OCI-LY3 (cell line): ENCODE data around the gene CSTA.

Experiments
- H2AFZ ChIP-seq: fragments of 200-600, 300-600 bp; shearing (Covaris generic); 2 replicates; pipeline ENCODE4 v1.6.0; 2014; ENCODE audit warnings: antibody characterized with exemption, low read depth, low read length
- H3K27ac ChIP-seq: fragments of 200-600, 300-600 bp; sonication (generic); 2 replicates; pipeline ENCODE4 v1.5.1; 2014; ENCODE audit warnings: mild to moderate bottlenecking, low read length, moderate library complexity, mixed read lengths
- H3K27me3 ChIP-seq: fragments of 200-600, 300-600 bp; sonication (generic); 2 replicates; pipeline ENCODE4 v1.6.1; 2014; ENCODE audit warnings: low read depth, low read length, mixed read lengths
- H3K36me3 ChIP-seq: fragments of 200-600, 300-600 bp; sonication (generic); replicated peaks from 2 replicates; pipeline ENCODE3; 2014; ENCODE audit warnings: low read depth, low read length, mixed read lengths
- H3K4me1 ChIP-seq: fragments of 300-600, 200-600 bp; sonication (generic); 2 replicates; pipeline ENCODE4 v1.6.1; 2014; ENCODE audit warnings: low read length, mixed read lengths
- H3K4me2 ChIP-seq: fragments of 200-600, 300-600 bp; sonication (generic); 2 replicates; pipeline ENCODE4 v1.6.1; 2014; ENCODE audit warnings: low read length, mixed read lengths
- H3K4me3 ChIP-seq: fragments of 300-600, 200-600 bp; sonication (generic); 2 replicates; pipeline ENCODE4 v1.5.1; 2014; ENCODE audit warnings: antibody characterized with exemption, mild to moderate bottlenecking, low read length, moderate library complexity
- H3K79me2 ChIP-seq: fragments of 300-600, 200-600 bp; shearing (Covaris generic); 2 replicates; pipeline ENCODE4 v1.6.1; 2014; ENCODE audit warnings: mild to moderate bottlenecking, low read length, mixed read lengths
- H3K9ac ChIP-seq: fragments of 300-600, 200-600 bp; shearing (Covaris generic); 2 replicates; pipeline ENCODE4 v1.6.0; 2014; ENCODE audit warnings: mild to moderate bottlenecking, low read length, moderate library complexity
- H3K9me3 ChIP-seq: fragments of 200-600, 300-600 bp; shearing (Covaris generic); 2 replicates; pipeline ENCODE4 v1.6.1; 2014; ENCODE audit warnings: low read length, mixed read lengths; ENCODE audit not compliant: insufficient read depth
- H4K20me1 ChIP-seq: fragments of 200-600, 300-600 bp; sonication (generic); 2 replicates; pipeline ENCODE4 v1.6.1; 2016; ENCODE audit warnings: low read length, mixed read lengths; ENCODE audit not compliant: insufficient read depth
- EZH2phosphoT487 ChIP-seq: fragments of 200-600 bp; shearing (Covaris generic); IDR thresholded peaks from 2 replicates; pipeline ENCODE4 v1.6.1; 2018; ENCODE audit warnings: antibody characterized with exemption, mixed run types, low read depth
- TF ChIP-seq, protein P1 (sequence below): fragments of 200-600, 300-600 bp; sonication (generic); IDR thresholded peaks from 2 replicates; pipeline ENCODE4 v1.5.1; 2014; ENCODE audit warnings: antibody characterized with exemption, low read length, low read depth

CSTA gene

DNA sequence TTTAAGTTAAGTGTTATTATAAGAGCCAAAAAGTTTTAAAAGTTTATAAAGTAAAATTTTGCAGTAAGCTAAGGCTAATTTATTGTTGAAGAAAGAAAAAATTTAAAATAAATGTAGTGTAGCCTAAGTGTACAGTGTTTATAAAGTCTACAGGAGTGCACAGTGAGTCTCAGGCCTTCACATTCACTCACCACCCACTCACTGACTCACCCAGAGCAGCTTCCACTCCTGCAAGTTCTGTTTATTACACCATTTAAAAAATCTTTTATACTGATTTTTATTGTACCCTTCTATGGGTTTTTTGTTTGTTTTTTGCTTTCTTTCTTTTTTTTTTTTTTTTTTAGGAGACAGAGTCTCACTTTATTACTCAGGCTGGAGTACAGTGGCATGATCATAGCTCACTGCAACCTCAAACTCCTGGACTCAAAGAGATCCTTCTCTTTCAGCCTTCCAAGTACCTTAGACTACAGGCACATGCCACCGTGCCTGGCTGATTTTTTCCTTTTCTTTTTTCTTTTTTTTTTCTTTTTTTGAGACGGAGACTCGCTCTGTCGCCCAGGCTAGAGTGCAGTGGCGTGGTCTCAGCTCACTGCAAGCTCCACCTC, 25.9 kb downstream of the CSTA start:
- Histone ChIP-seq H3K27ac (no peak overlapping the region), H2AFZ (no peak overlapping the region), H3K4me3 (no peak overlapping the region), H4K20me1 (no peaks in the 10 kb centered on the region), H3K36me3 (no peaks in the 10 kb centered on the region), H3K4me2 (no peak overlapping the region), H3K27me3 (no peaks in the 10 kb centered on the region), H3K9ac (no peak overlapping the region), H3K9me3 (no peaks in the 10 kb centered on the region), H3K4me1 (no peaks in the 10 kb centered on the region), H3K79me2 (no peaks in the 10 kb centered on the region)
- no peak for TF ChIP-seq EZH2phosphoT487
- TF ChIP-seq, protein P1, sequence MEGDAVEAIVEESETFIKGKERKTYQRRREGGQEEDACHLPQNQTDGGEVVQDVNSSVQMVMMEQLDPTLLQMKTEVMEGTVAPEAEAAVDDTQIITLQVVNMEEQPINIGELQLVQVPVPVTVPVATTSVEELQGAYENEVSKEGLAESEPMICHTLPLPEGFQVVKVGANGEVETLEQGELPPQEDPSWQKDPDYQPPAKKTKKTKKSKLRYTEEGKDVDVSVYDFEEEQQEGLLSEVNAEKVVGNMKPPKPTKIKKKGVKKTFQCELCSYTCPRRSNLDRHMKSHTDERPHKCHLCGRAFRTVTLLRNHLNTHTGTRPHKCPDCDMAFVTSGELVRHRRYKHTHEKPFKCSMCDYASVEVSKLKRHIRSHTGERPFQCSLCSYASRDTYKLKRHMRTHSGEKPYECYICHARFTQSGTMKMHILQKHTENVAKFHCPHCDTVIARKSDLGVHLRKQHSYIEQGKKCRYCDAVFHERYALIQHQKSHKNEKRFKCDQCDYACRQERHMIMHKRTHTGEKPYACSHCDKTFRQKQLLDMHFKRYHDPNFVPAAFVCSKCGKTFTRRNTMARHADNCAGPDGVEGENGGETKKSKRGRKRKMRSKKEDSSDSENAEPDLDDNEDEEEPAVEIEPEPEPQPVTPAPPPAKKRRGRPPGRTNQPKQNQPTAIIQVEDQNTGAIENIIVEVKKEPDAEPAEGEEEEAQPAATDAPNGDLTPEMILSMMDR, result no peak

DNA sequence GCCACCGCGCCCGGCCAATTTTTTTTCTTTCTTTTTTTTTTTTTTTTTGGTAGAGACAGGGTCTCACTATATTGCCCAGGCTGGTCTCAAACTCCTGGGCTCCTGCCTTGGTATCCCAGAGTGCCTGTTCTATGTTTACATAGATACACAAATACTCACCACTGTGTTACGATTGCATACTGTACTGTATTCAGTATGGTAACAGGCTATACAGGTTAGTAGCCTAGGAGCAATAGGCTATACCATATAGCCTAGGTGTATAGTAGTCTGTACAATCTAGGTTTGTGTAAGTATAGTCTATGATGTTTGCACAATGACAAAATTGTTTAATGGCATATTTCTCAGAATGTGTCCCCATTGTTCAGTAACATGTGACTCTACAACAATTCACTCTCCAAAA, 26.6 kb downstream of the CSTA start:
- H3K9me3 ChIP-seq, result no peaks in the 10 kb centered on the region
- H3K27ac ChIP-seq, result no peak overlapping the region
- no peaks in the 10 kb centered on the region for H4K20me1 ChIP-seq
- no peak overlapping the region for H3K4me2 ChIP-seq
- H3K4me1 ChIP-seq, result no peaks in the 10 kb centered on the region
- TF ChIP-seq, protein P1, result no peak
- no peak for TF ChIP-seq EZH2phosphoT487
- no peaks in the 10 kb centered on the region for H3K79me2 ChIP-seq
- H3K36me3 ChIP-seq, result no peaks in the 10 kb centered on the region
- no peak overlapping the region for H3K9ac ChIP-seq
- H3K27me3 ChIP-seq, result no peaks in the 10 kb centered on the region
- no peak overlapping the region for H2AFZ ChIP-seq
- H3K4me3 ChIP-seq, result no peak overlapping the region

DNA sequence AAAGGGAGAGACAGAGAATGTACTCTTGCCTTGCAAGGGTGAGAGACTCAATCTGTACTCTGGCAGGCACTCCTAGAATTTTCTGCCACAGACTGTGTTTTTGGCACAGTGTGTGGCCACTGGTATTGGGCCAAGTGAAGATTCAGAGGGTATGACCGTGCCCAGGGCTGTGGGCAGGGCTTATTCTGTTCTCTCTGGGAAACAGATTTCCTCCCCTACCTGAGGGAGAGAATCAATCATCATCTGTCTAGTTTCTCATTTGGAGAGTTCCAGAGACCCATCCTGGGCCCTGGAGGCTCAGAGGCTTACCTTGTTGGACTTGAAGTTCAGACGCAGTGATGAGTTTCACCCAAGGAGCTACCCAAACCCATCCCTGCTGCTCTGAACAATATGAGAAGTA, 28.2 kb downstream of the CSTA start:
- no peak overlapping the region for H3K9ac ChIP-seq
- no peak overlapping the region for H3K4me3 ChIP-seq
- H3K27ac ChIP-seq, result no peak overlapping the region
- H3K36me3 ChIP-seq, result no peaks in the 10 kb centered on the region
- no peak overlapping the region for H2AFZ ChIP-seq
- H3K79me2 ChIP-seq, result no peaks in the 10 kb centered on the region
- no peak overlapping the region for H3K4me2 ChIP-seq
- no peaks in the 10 kb centered on the region for H3K9me3 ChIP-seq
- no peaks in the 10 kb centered on the region for H3K4me1 ChIP-seq
- no peaks in the 10 kb centered on the region for H3K27me3 ChIP-seq
- no peak for TF ChIP-seq EZH2phosphoT487
- TF ChIP-seq, protein P1, result no peak
- no peaks in the 10 kb centered on the region for H4K20me1 ChIP-seq

DNA sequence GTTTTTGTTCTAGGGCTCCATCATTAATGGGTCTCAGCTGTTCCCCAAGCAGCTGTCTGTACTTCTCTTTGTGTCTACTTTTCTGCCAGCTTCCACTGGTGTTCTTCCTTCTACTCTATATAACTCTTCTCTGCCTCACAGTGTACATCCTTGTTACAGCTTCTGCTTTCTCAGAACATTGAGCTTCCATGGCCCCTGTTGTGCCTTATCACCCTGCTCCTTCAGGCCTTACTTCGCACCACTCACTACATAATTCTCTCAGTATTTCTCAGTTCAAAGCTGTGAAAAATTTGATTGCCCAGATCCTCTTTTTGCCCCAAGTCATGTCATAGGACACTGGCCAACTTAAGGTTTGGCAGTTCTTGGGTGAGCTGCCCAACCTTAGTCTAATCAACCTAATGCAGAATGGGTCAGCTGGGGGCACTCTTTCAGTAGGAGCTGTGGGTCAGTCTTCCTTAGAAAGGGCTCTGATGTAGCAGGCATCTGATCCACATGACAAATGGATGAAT, 28.9 kb downstream of the CSTA start:
- TF ChIP-seq, protein P1, result no peak
- TF ChIP-seq EZH2phosphoT487, result no peak
- Histone ChIP-seq H3K4me3 (no peak overlapping the region), H4K20me1 (no peaks in the 10 kb centered on the region), H2AFZ (no peak overlapping the region), H3K36me3 (peaks cover 6% of the 10 kb centered on the region), H3K9me3 (no peaks in the 10 kb centered on the region), H3K4me1 (no peaks in the 10 kb centered on the region), H3K27me3 (no peaks in the 10 kb centered on the region), H3K9ac (no peak overlapping the region), H3K79me2 (no peaks in the 10 kb centered on the region), H3K27ac (no peak overlapping the region), H3K4me2 (no peak overlapping the region)
